PFSK-1 (cell line): ENCODE results near the gene ZSCAN26.

Source experiments
- POLR2AphosphoS5 ChIP-seq: IDR thresholded peaks from 2 replicates; pipeline ENCODE4 v1.6.1; 2012; ENCODE audit warnings: low read depth, mild to moderate bottlenecking, control low read depth, low read length, moderate library complexity
- REST ChIP-seq, 2 experiments: IDR thresholded peaks; 2 replicates each; pipeline versions ENCODE4 v1.6.1 to v1.8.0; 2011 to 2012; ENCODE audit warnings: low read depth in 2 of 2, low read length in 2 of 2, control low read depth in 1 of 2, inconsistent platforms in 1 of 2, mild to moderate bottlenecking in 1 of 2, moderate library complexity in 1 of 2; ENCODE audit not compliant: insufficient read depth in 1 of 2
- SIN3A ChIP-seq: IDR thresholded peaks from 2 replicates; pipeline ENCODE4 v1.6.1; 2012; ENCODE audit warnings: mild to moderate bottlenecking, low read length, moderate library complexity, borderline replicate concordance; ENCODE audit not compliant: insufficient read depth

GRCh38 chr6:28251661-28252008, 15.3 kb upstream of the ZSCAN26 start:
- TF ChIP-seq POLR2AphosphoS5 (no peak), REST (IDR thresholded peaks at IDR 0.05; ENCODE audit: insufficient read depth in 1 of 2, low read depth in 2 of 2, low read length in 2 of 2) (no peak), SIN3A (no peak)
